ENCODE measurements around the gene CSK.
"Not testable (repeated sequence)": the region's sequence is repeated elsewhere in the genome, so short reads cannot be mapped to it uniquely, and the experiment has no call there.

Gene CSK

DNA sequence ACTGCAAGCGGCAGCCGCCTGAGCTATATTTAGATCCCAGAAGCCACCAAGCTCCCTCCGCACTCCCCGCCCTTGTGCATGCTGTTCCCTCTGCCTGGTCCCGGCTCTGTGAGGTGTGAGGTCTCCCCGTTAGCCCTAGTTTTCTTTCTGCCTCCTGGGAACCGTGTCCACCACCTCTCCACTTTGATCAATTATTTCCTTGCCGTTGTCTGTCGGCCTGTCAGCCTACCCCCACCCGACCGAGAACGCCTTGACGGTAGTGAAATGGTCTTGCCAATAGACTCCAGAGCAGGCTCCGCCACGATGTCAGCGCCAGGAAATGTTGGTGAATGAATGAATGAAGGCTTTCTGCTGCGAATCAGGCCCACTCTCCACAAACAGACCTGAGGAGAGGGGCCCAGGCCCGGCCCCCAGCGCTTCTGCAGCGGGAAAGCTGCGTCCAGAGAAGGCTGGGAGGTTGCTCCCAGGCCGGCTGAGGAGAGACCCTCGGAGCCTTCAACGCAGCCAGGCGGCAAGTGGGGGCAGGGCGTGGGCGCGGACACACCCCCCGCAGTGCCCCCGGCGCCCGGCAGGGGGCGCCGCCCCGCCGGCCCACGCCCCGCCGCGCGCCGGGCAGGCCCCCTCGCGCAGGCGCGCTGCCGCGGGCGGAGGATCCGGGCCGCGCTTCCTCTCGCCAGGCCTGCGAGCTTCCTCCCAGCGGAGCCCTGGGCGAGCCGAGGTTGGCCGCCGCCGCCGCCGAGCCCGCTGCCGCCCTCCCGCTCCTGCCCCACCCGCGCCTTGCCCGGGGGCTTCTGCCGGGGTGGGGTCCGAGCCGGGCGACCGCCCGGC is at the start of gene CSK:
CSK (plus strand) TSS at position 650 of the 828 bp plus-strand sequence. CDS start 16,218 bp downstream, outside the sequence.
- TF ChIP-seq, protein P1, sequence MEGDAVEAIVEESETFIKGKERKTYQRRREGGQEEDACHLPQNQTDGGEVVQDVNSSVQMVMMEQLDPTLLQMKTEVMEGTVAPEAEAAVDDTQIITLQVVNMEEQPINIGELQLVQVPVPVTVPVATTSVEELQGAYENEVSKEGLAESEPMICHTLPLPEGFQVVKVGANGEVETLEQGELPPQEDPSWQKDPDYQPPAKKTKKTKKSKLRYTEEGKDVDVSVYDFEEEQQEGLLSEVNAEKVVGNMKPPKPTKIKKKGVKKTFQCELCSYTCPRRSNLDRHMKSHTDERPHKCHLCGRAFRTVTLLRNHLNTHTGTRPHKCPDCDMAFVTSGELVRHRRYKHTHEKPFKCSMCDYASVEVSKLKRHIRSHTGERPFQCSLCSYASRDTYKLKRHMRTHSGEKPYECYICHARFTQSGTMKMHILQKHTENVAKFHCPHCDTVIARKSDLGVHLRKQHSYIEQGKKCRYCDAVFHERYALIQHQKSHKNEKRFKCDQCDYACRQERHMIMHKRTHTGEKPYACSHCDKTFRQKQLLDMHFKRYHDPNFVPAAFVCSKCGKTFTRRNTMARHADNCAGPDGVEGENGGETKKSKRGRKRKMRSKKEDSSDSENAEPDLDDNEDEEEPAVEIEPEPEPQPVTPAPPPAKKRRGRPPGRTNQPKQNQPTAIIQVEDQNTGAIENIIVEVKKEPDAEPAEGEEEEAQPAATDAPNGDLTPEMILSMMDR (conservative IDR thresholded peaks at IDR 0.05; ENCODE audit: low read length), result no peak; the same call in 1 of the 2 replicates
- DNase-seq (ENCODE audit: low read depth), result peak; percentile 58

DNA sequence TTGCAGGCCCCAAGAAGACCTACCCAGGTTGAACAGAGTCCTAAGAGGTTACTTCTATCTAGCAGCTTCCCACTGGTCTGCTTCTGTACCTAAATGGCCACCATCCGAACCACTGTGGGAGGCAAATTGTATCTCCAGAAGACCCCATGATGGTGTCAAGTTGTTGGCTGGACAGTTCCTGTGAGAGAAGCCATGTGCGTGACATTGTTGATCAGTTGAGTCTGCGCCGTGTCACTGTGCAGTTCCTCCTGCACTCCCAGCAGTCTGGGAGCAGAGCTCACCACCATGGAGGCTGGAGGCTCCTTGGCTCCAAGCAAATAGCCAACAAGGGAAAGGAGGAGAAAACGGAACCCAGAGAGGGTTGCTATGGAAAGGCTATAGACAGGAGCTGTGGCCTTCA is 49.0 kb upstream of the CSK start:
- TF ChIP-seq, protein P1 (conservative IDR thresholded peaks at IDR 0.05; ENCODE audit: low read length), result no peak
- DNase-seq (ENCODE audit: low read depth), result no peak
- no peak overlapping the region for H3K4me3 ChIP-seq (ENCODE audit: low read length)

More for the DNA sequence above, at the start of gene CSK:
- peak within 1 kb of the TSS; percentile 85 for H3K4me3 ChIP-seq (ENCODE audit: low read length)

DNA sequence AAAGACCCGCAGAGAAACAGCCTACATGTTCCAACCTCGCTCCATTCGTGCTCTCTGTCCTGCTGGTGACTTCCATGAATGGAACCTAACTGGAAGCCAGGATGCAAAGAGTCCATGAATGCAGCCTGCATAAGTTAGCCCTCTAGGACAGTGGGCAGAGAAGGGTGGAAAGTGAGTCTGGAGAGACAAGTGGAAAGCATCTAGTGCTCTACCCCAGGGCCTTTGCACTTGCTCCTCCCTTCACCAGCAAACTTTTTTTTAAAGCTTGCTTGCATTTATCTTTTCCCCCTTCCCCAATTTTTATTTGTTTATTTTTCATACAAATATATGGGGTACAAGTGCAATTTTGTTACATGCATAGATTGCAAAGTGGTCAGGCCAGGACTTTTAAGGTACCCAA is 48.6 kb upstream of the CSK start:
- TF ChIP-seq, protein P1 (conservative IDR thresholded peaks at IDR 0.05; ENCODE audit: low read length), result no peak
- no peak overlapping the region for H3K4me3 ChIP-seq (ENCODE audit: low read length)
- DNase-seq (ENCODE audit: low read depth), result no peak

DNA sequence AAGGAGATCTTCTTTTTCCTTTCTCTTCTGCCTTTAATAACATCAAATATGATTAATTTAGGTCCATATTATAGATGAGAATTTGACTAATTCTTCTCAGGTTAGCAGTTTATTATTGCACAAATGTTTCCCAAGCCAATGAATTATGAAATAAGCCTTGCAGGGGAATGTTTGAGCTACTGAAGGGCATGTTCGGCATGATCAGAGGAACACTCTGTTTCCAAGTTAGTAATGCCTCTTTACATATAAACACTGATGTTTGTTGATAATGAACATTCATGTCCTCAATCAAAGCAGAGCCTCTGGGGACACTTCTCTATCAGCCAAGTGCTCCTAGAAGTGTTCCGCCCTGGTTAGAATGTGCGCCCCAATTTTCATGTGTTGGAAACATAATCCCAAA is 46.6 kb upstream of the CSK start:
- no peak overlapping the region for H3K4me3 ChIP-seq (ENCODE audit: low read length)
- no peak for DNase-seq (ENCODE audit: low read depth)
- TF ChIP-seq, protein P1 (conservative IDR thresholded peaks at IDR 0.05; ENCODE audit: low read length), result no peak

DNA sequence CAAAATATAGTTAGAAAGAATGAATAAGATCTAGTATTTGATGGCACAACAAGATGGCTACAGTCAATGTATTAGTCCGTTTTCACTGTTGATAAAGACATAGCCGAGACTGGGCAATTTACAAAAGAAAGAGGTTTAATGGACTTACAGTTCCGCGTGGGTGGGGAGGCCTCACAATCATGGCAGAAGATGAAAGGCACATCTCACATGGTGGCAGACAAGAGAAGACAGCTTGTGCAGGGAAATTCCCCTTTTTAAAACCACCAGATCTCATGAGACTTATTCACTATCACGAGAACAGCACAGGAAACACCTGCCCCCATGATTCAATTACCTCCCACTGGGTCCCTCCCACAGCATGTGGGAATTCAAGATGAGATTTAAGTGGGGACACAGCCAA is 43.6 kb upstream of the CSK start:
- DNase-seq (ENCODE audit: low read depth); H3K4me3 ChIP-seq (ENCODE audit: low read length): not testable (repeated sequence)

DNA sequence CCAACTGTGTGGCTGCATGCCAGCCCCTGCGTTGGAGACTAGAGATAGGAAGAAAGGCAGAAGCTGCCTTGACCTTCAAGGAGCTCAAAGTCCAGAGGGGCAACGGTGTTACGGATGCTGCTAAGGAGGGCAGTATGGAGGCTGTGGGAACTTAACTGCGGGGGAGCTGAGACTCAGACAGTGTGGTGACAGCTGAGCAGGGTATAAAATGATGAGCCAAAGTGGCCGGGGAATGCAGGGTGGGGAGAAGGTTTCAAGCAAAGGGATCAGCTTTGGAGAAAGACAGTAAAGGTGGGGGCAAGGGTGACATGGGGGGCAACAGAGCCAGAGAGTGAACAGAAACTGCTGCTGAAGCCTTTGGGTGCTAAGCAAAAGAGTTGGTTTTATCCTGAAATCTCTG is 39.5 kb upstream of the CSK start:
- TF ChIP-seq, protein P1 (conservative IDR thresholded peaks at IDR 0.05; ENCODE audit: low read length), result no peak
- DNase-seq (ENCODE audit: low read depth), result no peak

DNA sequence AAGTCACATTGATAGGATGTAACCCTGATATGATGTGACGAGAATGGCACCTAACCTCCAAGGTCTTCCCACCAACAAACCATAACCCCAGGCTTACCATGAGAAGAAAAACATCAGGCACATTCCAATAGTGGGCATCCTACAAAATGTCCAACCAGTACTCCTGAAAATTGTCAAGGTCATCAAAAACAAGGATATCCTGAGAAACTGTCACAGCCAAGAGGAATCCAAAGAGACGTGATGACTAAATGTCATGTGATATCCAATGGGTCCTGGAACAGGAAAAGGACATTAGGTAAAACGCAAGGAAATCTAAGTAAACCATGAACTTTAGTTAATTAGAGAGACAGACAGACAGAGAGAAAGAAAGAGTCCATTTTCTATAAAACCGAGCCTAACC is 35.5 kb upstream of the CSK start:
- no peak for DNase-seq (ENCODE audit: low read depth)
- TF ChIP-seq, protein P1 (conservative IDR thresholded peaks at IDR 0.05; ENCODE audit: low read length), result no peak
- no peak overlapping the region for H3K4me3 ChIP-seq (ENCODE audit: low read length)

More for the DNA sequence above, 39.5 kb upstream of the CSK start:
- H3K4me3 ChIP-seq (ENCODE audit: low read length), result no peak overlapping the region

All from AG10803 (cell line).